NCI-H146 (cell line): ENCODE results near the gene SV2C.
A peak's percentile ranks its signal among the peaks of the same experiment; 100 is the strongest.

Experiments
- DNase-seq: peaks from one replicate; lab custom pipeline; 2025; lab: John Stamatoyannopoulos, UW

Gene SV2C

DNA sequence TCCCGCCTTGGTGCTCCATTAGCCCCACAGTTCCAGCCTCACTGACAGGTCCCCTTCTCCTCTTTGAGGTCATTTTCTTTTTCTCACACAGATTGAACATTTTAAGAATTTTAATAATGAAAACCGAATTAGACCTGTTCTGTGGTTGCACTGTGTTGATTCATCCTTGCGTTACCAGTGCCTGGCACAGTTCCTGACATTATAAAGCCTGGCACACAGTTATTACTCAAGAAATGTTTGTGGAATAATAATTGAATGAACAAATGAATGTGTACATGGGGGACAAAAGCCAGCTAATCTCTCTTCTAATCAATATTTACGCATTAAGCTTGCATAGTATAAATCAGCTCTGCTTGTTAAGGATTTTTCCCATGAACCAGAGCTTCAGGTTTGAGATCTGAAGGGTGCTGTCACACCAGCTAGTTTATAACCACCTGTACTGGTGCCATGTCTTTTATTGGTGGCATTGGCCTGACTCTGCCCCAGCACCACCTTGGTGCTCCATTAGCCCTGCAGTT is 80.0 kb downstream of the SV2C start:
- no peak for DNase-seq

DNA sequence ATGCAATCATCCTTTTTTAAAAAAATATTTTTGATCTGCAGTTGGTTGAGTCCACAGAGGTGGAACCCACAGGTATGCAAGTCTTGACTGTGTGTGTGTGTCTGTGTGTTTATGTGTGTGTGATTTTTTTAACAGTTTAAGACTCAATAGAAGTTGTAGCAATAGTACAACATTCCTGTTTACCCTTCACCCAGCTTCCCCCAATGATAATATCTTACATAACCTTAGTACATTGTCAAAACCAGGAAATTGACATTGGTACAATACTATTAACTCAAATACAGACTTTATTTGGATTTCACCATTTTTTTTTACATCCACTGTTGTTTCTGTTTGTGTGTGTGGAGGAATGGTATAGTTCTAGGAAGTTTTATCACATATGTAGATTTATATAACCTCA is 81.8 kb downstream of the SV2C start:
- no peak for DNase-seq

DNA sequence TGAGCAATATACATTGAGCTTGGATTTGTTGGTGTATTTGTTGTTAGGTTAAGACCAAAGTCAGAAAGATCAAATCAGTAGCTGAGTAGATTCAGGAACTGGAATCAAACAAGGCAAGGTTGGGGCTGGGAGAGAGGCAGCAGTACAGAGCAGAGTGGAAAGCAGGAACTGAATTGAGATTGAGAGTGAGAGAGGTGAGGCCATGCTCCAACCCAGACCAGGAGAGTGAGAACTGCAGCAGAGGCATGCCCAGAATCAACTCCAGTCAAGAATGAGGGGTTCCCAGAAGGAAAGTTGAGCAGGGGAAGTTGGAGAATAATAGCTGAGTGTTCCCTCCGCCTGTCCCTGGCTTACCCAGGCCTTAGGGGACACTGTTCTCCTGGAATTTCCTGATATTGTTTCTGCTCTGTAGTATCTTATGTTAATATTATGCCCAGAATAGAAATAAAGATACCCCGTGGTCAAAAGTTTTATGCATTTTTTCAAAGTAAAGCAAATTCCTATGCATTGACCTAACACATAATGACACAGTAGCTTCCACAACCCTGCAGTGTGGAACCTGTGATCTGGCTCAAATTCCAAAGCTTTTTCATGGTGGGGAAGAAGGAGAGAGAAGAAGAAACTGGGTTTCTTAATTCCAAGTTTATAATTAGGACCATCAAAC is 82.7 kb downstream of the SV2C start:
- DNase-seq: no peak

DNA sequence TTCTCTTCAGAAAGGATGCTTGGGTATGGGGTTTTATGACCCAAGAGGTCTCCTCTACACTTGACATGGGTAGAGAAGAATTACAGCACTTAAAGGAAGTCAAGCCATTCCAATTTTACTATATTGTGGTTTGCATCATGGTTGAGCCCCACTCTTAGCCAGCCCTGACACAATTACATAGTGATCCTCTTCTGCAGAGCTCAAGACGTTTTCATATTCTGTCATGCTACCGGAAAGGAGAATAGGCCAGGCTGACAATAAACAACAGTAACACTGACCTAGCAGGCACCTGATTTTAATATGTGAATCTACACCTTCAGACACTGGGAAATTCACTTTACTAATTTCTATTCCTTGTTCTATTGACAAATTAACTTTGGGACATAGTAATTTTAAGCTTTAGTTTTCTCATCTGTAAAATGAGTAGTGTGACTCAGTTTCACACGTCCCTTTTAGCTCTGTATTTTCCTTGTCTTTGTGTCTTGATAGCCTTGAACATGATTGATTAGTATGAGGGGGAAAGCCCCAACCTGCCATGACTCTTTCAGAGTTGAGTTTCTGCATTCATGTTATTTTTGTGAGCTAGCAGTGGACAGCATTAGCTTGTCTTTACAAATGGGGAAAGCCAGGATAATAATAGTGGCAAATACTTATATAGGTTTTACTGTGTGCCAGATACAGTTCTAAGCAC is 83.8 kb downstream of the SV2C start:
- no peak for DNase-seq

DNA sequence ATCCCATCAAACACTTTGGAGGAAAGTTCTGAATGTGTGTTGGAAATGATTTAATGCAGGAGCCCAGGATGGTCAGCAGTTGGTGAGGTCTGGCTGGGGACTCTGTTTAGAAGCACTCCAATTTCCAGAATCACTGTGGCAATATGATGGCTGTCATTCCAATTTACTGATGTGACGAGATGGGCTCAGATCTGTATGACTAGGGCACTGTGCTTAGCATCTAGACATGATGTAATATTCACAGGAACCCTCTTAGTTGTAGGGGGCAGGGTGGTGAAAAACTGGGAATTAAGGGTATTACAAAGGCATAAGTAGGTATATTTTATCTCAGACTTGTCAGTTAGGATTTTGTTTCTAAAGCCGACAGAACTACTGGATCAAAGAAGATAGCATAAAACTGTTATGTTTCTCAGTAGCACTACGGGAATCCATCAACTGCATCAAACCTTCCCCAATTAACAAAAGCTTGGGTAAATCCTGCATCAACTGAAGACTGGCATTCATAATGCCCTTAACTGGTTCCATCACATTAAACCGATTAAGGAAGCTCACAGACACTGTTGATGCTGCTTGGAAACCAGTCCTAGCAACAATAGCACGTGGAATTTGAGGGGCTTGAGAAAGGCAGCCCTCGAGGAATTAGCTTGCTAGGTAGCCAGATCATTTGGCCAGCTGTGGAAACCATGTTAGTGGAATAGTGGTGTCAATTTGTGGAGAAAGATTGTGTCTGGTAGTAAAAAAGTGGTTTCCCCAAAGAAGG is 86.1 kb downstream of the SV2C start:
- DNase-seq: no peak

DNA sequence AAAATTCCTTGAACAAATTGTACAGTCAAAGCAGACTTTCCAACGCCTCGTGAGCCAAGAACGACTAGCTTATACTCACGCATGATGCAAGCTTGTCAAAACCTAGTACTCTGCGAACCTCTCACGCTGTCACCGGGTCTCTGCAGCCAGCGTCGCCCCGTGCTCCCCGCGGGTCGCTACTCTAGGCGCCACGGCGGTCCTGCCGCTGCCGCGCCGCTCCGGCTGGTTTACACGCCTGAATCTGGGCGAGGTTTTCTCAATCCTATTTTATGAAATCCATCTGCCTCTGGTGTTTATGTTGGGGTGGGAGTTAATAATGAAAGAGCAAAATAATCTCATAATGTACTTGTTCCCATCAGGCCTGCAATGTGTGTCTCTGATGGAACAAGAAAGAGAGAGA is 90.9 kb downstream of the SV2C start:
- no peak for DNase-seq

DNA sequence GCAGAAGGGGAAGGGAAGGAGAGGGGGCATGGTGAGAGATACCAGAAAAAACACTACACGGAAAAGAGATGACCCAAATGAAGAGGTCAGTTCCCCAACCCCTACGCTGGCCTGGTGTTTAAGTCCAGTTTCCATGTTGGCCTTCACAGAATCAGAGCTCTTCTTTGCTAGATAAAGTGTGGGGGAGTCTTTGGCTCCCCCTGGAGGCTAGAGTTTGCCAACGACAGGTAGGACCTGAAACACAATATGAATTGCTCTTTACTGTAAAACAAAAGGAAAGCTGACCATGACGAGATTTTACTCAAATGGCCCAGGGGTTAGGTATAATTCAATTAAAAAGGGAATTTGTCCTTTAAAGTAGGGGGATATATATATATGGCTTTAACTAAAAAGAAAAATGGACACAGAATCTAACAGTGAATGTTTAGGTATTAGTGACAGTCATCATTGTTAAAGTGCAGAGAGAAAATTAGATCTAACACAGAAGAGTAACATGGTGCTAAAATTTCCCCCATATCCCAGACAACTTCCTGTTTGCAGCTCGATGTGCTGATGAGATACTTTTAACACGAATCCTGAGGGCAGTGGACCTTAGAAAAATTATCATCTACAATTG is 92.0 kb downstream of the SV2C start:
- peak; percentile 24 for DNase-seq

DNA sequence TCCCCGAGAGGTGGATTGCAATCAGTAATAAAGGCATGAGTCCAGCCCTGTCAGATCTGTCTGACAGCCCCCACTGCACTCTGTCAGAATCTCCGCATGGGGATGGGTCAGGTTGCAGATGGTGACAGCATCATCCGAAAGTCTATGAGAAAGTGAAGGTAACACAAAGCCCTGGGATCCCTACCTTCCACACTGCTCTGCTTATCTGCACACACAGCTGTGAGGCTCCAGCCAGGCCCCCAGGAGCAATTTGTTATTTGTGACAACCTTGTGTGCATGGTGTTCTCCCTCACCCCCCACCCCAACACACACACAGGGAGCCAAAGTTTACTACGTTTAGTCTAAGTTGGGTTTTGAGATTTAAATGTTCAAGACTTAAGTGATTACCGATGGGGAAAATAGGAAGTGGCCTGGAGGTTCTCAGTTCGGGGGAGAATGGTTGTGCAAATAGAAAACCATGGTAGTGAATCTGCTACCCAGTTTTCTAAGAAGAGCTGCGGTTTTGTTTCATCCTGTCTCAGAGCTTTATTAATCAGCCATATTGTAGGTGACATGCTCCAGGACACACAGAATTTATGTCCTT is 92.7 kb downstream of the SV2C start:
- no peak for DNase-seq

DNA sequence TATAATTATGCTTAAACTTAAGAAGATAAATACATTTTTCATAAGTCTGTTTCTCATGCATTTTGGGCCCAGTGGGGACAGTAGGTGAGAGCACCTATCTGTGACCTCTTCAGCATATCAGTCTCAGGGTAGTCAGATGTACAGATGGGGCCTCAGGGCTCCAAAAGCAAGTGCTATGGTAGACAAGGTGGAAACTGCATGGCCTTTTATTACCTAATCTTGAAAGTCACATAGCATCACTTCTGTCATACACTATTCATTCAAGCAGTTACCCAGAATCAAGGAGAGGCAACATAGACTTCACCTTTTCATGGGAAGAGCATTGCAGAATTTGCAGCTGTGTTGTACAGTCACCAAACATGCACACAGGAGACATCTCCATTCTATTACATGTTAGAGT is 94.8 kb downstream of the SV2C start:
- DNase-seq: no peak

DNA sequence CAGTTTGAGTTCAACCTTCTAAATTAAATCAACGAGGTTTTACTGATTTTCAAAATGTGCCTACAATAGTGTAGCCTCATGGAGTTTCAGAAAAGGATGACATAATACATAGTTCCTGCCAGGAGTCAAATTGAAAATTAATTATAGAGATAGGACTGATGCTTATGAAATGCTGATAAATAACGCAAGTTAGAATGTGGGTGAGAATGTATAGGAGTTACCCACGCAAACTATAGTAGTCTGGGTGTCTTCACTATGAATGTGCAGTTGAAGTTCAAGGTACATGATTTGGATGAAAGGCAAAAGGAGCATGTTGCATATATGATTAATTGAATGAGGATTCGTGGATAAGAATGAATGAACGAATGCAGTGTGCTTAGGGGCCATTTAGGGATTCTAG is 95.7 kb downstream of the SV2C start:
- no peak for DNase-seq

DNA sequence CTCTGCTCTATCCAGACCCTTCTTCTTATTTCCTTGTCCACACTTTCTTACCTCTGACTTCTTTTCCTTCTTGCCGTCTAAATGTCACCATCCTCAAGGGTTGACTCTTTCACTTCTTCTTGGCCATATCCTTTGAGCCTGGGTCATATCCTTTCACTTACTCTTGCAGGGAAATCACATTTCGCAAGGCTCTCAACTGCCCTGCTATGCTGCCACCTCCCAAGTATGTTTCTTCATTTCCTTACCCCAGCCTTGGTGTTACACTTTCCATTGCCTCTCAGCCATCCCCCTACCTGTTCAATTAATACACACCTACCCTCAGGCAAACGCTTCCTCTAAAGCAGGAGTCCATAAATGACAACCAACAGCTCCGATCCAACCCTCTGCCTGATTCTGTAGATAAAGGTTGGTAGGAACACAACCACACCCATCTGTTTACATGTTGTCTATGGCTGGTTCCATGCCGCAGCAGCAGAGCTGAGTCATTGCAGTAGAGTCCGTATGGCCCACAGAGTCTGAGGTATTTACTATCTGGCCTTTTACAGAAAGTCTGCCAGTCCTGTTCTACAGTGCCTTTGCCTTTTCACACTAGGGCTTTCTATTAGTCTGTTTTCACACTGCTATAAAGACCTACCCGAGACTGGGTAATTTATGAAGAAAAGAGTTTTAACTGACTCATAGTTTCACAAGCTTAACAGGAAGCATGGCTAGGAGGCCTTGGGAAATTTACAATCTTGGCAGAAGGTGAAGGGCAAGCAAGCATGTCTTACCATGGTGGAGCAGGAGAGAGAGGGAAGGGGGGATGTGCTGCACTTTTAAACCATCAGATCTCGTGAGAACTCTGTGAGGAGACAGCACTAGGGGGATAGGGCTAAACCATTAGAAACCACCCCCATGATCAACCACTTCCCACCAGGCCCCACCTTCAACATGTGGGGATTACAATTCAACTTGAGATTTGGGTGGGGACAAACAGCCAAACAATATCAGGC is 97.9 kb downstream of the SV2C start:
- no peak for DNase-seq

DNA sequence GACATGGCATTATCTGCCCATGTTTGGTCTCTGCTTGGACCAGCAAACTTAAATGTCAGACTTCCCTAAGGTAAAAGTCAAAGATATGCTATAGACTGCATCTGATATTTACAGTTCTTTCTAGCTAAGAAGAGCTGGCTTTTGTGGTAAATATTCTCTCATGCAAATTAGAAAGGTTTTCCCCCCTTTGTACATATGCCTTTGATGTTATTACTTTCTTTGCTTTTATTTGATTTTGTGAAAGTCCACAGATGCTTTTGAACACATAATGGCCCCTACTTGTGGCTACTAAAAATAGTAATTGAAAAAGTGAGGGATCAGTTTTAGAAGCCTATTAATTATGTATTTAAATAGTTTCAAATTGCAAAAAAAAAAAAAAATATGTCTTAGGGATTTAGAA is 104.2 kb downstream of the SV2C start:
- DNase-seq: no peak

DNA sequence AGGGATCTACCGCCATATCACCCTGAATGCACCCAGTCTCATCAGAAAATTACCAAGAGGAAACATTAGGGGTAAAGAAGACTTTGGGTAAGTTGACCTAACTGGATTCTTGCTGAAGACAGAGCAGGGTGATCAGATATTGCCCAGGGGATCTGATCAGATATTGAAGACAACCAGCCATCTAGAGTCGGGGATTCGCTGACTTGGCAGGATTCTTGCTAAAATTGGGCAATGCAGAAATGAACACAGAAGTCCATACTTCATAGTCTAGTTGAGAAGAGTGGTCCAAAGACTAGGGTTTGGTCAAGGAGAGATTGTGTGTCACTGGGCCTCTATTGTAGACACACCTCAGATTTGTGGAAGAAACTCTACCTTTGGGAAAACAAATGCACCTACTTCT is 107.2 kb downstream of the SV2C start:
- no peak for DNase-seq

DNA sequence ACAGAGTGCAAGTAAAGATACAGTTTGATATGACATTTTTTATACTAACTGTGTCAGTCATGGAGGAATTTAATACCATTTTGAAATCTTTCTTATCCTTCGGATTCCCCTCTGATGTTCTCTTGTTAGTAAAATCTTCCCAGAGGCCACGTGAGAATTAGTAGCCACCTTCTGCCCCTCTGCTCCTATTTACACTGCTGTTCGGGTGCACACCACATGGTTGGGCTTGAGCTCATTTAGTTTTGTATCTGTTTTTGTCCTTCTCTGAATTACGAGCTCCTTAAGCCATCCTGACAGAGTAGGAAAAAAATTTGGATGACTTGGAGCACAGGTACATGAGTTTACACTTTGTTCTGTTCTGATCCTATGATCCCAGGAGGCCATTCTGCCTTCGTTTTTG is 109.7 kb downstream of the SV2C start:
- DNase-seq: no peak

DNA sequence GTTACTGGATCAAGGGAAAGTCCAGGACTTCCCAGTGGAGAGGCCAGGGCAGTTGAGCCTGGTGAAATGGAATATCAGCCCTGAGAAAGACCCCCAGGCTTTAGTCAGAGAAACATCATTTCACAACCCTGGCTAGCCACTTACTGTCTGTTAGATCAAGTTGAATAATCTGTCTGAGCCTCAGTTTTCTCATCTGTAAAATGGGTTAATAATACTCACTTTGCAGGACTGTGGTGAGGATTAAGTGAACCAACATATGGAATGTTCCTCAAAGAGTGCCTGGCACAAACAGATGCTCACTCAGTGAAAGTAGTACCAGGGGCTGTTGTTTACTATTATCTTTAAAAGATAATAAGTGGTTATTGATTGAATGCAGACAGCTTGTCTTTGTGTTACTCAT is 110.5 kb downstream of the SV2C start:
- DNase-seq: no peak

DNA sequence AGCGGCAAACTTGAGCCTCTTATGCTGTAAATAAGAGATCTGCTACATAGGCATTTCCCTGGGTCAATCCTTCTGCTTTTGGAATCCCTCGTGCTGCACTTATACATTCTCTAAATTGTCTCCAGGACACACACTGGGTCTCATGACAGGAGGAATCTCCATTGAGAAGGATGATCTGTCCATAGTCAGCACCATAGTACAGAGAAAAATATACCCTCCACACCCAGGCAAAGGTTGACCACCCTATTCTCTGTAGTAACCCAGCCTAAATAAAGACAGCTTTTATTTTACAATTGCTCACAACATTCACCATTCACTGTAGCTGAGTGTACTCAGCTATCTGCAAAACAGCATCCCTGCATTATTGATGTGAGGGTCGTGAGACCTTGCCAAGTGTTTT is 111.2 kb downstream of the SV2C start:
- DNase-seq: no peak

DNA sequence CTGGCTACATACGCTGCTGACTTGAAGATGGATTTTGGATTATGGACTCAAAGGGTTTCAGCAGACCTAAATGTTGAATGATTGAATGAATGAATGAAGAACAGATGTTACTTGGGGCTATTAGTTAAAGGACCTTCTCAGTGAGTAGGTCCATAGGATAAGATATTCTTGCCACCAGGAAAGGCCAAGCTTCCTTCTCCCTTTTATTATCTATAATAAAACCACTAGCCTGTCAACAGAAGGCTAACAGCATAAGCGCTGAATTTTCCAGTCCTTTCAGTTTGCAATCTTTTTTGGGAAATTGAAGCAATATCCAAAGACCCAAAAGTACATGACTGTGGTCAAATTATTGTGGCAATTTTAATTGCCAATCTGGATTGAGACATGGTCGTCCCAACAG is 113.3 kb downstream of the SV2C start:
- no peak for DNase-seq

DNA sequence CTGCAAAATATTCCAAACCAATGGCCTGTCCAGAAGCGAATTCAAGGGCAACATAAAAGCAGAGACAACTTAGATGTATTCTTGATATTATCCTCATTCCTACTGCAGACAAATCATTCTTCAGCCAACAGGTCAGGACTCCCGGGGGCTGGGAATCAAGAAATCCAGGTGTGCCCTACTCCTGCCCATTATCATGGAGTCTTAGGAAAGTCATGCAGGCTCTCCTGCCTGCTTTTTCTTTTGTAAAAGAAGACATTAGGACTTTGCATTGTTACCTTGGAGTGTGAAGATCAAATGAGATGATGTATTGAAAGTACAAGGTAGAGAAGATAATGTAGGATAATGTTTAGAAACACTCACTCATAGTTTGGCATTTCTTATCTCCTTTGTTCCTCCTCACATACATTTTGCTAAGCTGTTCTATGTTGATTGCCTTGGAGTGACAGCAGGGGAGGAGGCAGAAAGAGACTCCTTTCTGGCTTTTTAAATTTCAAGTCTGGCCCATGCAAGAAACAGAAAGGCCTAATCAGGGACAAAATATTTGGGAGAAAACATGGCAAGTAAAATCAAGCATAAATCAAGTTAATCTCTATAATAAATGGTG is 113.8 kb downstream of the SV2C start:
- DNase-seq: no peak

DNA sequence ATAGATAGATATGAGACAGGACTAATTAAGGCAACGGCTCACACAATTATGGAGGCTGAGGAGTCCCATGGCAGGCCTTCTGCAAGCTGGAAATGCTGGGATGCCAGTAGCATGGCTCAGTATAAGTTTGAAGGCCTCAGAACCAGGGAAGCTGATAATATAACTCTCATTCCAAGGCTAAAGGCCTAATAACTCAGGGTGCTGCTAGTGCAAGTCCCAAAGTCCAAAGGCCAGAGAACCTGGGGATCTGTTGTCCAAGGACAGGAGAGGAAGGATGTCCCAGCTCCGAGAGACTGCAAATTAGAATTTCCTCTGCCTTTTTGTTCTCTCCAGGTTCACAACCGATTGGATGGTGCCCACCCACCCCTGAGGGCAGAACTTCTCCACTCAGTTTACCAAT is 114.5 kb downstream of the SV2C start:
- DNase-seq: no peak
